ENCODE results near the gene ARMC2. TPM values are rescaled to one million over a fixed set of nuclear protein-coding genes. Genes with fewer than 3 reads are reported as not detected.
A peak's percentile ranks its signal among the peaks of the same experiment; 100 is the strongest.
"Not testable (repeated sequence)": the region's sequence is repeated elsewhere in the genome, so short reads cannot be mapped to it uniquely, and the experiment has no call there.

The ARMC2 gene
- total RNA-seq, 4 donors from 2014 or later, result 3.1 to 11.1 (median 5.7) TPM

DNA sequence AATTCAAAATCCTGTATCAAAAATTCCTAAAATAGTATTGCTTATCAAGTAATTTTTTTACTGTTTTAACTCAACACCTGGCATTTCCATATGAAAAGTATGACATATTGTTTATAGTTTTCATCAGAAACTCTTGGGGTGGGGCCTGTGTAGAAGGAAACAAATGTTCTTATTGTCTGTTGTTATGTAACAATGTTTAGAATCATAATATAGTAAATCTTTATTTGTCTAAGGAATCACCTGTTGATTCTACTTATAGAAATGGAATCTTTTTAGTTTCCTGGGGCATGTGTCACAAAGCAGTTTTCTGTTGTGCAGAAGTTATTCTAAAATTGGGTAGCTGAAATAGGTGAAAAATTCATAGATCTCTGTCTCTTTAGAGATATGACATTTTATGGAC lies 4.9 kb downstream of the ARMC2 start:
- no peak for TF ChIP-seq POLR2A (IDR thresholded peaks at IDR 0.05)
- TF ChIP-seq, protein P1, sequence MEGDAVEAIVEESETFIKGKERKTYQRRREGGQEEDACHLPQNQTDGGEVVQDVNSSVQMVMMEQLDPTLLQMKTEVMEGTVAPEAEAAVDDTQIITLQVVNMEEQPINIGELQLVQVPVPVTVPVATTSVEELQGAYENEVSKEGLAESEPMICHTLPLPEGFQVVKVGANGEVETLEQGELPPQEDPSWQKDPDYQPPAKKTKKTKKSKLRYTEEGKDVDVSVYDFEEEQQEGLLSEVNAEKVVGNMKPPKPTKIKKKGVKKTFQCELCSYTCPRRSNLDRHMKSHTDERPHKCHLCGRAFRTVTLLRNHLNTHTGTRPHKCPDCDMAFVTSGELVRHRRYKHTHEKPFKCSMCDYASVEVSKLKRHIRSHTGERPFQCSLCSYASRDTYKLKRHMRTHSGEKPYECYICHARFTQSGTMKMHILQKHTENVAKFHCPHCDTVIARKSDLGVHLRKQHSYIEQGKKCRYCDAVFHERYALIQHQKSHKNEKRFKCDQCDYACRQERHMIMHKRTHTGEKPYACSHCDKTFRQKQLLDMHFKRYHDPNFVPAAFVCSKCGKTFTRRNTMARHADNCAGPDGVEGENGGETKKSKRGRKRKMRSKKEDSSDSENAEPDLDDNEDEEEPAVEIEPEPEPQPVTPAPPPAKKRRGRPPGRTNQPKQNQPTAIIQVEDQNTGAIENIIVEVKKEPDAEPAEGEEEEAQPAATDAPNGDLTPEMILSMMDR (IDR thresholded peaks at IDR 0.05), result no peak
- TF ChIP-seq EP300 (IDR thresholded peaks at IDR 0.05), result no peak
- no peak overlapping the region for H3K4me3 ChIP-seq
- H3K9me3 ChIP-seq, result peaks cover 0 to 14% (median 2%) of the 10 kb centered on the region in 4 donors
- DNase-seq (ENCODE audit: low spot score in 2 of 2), result no peak
- no peaks in the 10 kb centered on the region for H3K27me3 ChIP-seq
- H3K27ac ChIP-seq, result no peak overlapping the region
- H3K4me1 ChIP-seq, result peaks cover 0 to 26% (median 6%) of the 10 kb centered on the region in 4 donors
- peaks cover 0 to 39% (median 0%) of the 10 kb centered on the region in 3 donors for H3K36me3 ChIP-seq

DNA sequence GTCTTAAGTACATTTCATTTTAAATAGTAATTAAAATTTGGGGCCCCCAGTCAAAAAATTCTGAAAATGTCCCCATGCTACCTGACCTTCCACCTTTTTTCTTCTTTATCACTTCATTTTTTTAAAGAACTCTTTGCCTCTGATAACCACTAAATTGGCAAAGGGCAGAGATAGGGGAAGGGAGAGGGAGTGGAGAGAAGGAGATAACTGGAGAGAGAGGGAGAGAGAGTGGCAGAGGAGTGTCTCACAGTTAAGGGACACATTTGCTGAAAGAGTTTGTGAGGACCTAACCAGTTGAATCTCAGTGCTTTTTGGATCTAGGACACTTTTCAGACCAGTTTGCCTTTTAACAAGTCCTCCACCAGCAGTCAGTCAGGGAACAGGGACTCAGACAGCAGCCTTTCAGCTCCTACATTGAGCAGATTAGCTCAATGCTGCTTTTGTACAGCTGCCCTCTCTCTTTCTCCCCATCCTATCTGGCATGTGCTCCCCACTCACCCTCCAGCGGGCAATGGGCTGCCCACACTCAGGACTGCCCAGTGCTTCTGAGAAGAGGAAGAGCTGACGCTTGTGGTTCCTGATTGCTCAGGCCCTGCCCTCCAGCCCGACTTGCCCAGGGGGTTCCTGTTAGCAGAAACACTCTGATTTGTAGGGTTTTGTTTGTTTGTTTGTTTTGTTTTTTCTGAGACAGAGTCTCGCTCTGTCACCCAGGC lies 14.4 kb downstream of the ARMC2 start:
- H3K4me1 ChIP-seq, result peaks cover 0 to 6% (median 0%) of the 10 kb centered on the region in 4 donors
- TF ChIP-seq POLR2A (IDR thresholded peaks at IDR 0.05), result peak in 1 of 2 donors; percentile 36
- TF ChIP-seq, protein P1 (IDR thresholded peaks at IDR 0.05), result no peak
- peak in 1 of 2 donors; percentile 48 for TF ChIP-seq EP300 (IDR thresholded peaks at IDR 0.05)
- no peak overlapping the region for H3K4me3 ChIP-seq
- H3K27ac ChIP-seq, result peak overlapping the region in 2 of 4 donors; percentile 58 to 61
- no peak for DNase-seq (ENCODE audit: low spot score in 2 of 2)
- peaks cover 0 to 59% (median 0%) of the 10 kb centered on the region in 3 donors for H3K36me3 ChIP-seq
- H3K27me3 ChIP-seq, result no peaks in the 10 kb centered on the region
- WGBS, 2 donors, result 60 to 67% methylated on average over 4 of the region's 4 CpGs
- H3K9me3 ChIP-seq, result peaks cover 0 to 3% (median 0%) of the 10 kb centered on the region in 4 donors

DNA sequence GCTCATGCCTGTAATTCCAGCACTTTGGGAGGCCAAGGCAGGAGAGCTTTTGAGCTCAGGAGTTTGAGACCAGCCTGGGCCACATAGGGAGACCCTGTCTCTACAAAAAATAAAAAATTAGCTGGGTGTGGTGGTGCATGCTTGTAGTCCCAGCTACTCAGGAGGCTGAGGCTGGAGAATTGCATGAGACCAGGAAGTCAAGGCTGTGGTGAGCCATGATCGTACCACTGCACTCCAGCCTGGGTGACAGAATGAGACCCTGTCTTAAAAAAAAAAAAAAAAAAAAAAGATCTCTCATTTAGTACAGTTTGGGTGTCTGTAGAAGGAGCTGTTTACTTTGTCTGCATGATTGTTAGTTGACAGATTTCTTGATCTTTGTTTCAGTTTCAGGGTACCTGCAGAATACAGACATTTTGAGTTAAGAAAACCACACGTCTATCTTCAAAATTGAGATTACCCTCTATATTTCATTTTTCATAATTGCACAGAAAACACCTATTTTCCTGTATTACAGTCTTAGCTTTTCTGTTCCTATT lies 17.6 kb downstream of the ARMC2 start:
- 89 to 91% methylated on average over 2 of the region's 2 CpGs for WGBS, 2 donors
- H3K27ac ChIP-seq; H3K9me3 ChIP-seq; H3K4me3 ChIP-seq; H3K4me1 ChIP-seq; DNase-seq (ENCODE audit: low spot score in 2 of 2); H3K27me3 ChIP-seq: not testable (repeated sequence)
- peaks cover 0 to 40% (median 0%) of the 10 kb centered on the region in 3 donors for H3K36me3 ChIP-seq

DNA sequence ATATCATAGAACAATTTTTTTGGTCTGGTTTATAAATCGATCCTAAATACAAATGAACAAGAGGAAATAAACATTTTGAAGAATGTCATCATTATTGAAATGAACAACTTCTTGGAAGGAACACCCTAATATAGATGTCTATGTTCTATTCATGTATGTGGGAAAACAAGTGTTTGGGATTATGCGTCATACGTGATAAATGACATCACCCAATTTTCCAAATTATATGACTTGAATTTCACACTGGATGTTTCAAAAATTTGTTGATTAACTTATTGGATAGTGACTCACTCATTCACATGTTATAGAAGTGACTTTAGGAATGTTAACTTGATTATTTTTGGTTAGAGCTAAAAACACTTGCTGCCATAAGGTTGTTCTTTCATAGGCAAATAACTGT lies 18.6 kb downstream of the ARMC2 start:
- TF ChIP-seq EP300 (IDR thresholded peaks at IDR 0.05) (no peak), POLR2A (IDR thresholded peaks at IDR 0.05) (no peak)
- TF ChIP-seq, protein P1 (IDR thresholded peaks at IDR 0.05), result no peak
- 92 to 94% methylated on average over 3 of the region's 3 CpGs for WGBS, 2 donors
- H3K4me1 ChIP-seq, result peaks cover 0 to 9% (median 0%) of the 10 kb centered on the region in 4 donors
- H3K9me3 ChIP-seq, result no peaks in the 10 kb centered on the region
- H3K4me3 ChIP-seq, result no peak overlapping the region
- H3K27ac ChIP-seq, result no peak overlapping the region
- DNase-seq (ENCODE audit: low spot score in 2 of 2), result no peak
- H3K27me3 ChIP-seq, result no peaks in the 10 kb centered on the region
- peaks cover 0 to 30% (median 0%) of the 10 kb centered on the region in 3 donors for H3K36me3 ChIP-seq

DNA sequence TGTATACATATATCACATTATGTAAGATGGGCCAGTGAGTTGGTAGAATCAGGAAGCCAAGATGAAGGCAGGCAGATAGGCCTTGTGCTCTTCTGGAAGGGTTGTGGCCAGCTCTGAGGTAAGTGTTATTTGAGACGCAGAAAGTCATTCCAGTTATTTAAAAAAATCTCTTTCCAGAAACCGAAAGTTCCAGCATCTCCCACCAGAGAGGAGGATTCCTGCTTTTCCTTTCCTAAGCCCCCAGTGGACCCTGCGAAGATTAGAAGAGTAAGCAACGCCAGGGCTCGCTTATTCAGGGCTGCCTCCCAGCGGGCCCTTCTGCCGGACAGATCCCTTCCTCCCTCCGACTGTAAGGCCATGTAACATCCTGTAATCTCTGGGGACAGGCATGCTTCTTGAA lies 20.4 kb downstream of the ARMC2 start:
- TF ChIP-seq EP300 (IDR thresholded peaks at IDR 0.05) (no peak), POLR2A (IDR thresholded peaks at IDR 0.05) (no peak)
- TF ChIP-seq, protein P1 (IDR thresholded peaks at IDR 0.05), result no peak
- Histone ChIP-seq H3K36me3 (peaks cover 0 to 23% (median 0%) of the 10 kb centered on the region in 3 donors), H3K9me3 (no peaks in the 10 kb centered on the region), H3K27ac (peak overlapping the region in 2 of 4 donors; percentile 47 to 54), H3K4me1 (peaks cover 0 to 26% (median 6%) of the 10 kb centered on the region in 4 donors), H3K4me3 (no peak overlapping the region), H3K27me3 (no peaks in the 10 kb centered on the region)
- WGBS, 2 donors, result 70 to 80% methylated on average over 8 of the region's 8 CpGs
- no peak for DNase-seq (ENCODE audit: low spot score in 2 of 2)

Measured in tibial nerve (tissue), 4 donors.